ENCODE measurements around the gene PPP2R3B. TPM values are rescaled to one million over a fixed set of nuclear protein-coding genes. Genes with fewer than 3 reads are reported as not detected.

The PPP2R3B gene
- total and polyA plus RNA-seq, 2 of the 13 experiments (the other 11 are each of a cell fraction or from before 2014, with no cell fraction given) = 17.0 to 21.4 TPM

GRCh38 chrX:331825-332495, 54.7 kb downstream of the PPP2R3B start:
- 90% methylated on average over 27 of the region's 35 CpGs for WGBS (ENCODE audit: low lambda C conversion rate)
- intact Hi-C loops (cut with micrococcal nuclease; ENCODE audit: unreplicated experiment) = no loop called here
- Histone ChIP-seq H3K27ac (ENCODE audit: extremely low read length, insufficient read depth, low read length) (no peak overlapping the region), H3K27me3 (ENCODE audit: control insufficient read depth in 1 of 2, insufficient read depth in 2 of 2, low read length in 2 of 2) (peaks cover 0 to 4% of the 10 kb centered on the region in 2 experiments; a peak in 1 of 5 replicates), H3K79me2 (ENCODE audit: insufficient read depth, low read length) (no peaks in the 10 kb centered on the region), H3K4me1 (ENCODE audit: insufficient read depth, low read length) (no peaks in the 10 kb centered on the region), H3K36me3 (replicated peaks in 1 of 2; ENCODE audit: control insufficient read depth in 1 of 2, insufficient read depth in 2 of 2, low read length in 2 of 2) (no peaks in the 10 kb centered on the region), H3K9me3 (ENCODE audit: low read length) (no peaks in the 10 kb centered on the region), H3K4me3 (replicated peaks in 1 of 3; ENCODE audit: insufficient read depth in 1 of 3, low read depth in 2 of 3, low read length in 3 of 3) (no peak overlapping the region), H4K20me1 (ENCODE audit: insufficient read depth, low read length) (no peaks in the 10 kb centered on the region), H3K9ac (ENCODE audit: insufficient read depth, low read depth, low read length) (no peak overlapping the region), H2AFZ (ENCODE audit: low read length) (no peak overlapping the region), H3K4me2 (ENCODE audit: low read depth, low read length) (no peak overlapping the region)
- TF ChIP-seq ZBTB1 (CRISPR knock-in tag; IDR thresholded peaks at IDR 0.05; ENCODE audit: borderline replicate concordance) (no peak), HNRNPUL1 (IDR thresholded peaks at IDR 0.05; ENCODE audit: low read depth, low read length) (no peak), AGO2 (optimal IDR thresholded peaks at IDR 0.05; ENCODE audit: low read depth, low read length) (peak; percentile 20), CENPT (CRISPR knock-in tag; IDR thresholded peaks at IDR 0.05; ENCODE audit: low read depth) (no peak), AHR (CRISPR knock-in tag; IDR thresholded peaks at IDR 0.05) (no peak), MAFG (CRISPR knock-in tag; IDR thresholded peaks at IDR 0.05) (no peak), HNF4A (CRISPR knock-in tag; IDR thresholded peaks at IDR 0.05) (no peak), PHF20 (CRISPR knock-in tag; IDR thresholded peaks at IDR 0.05) (no peak), HNRNPK (IDR thresholded peaks at IDR 0.05; ENCODE audit: low read depth, low read length, poor library complexity, severe bottlenecking) (peak; percentile 7), ZNF784 (CRISPR knock-in tag; IDR thresholded peaks at IDR 0.05; ENCODE audit: borderline replicate concordance) (no peak), ZNF136 (CRISPR knock-in tag; IDR thresholded peaks at IDR 0.05; ENCODE audit: low read depth) (no peak), GLMP (CRISPR knock-in tag; IDR thresholded peaks at IDR 0.05; ENCODE audit: borderline replicate concordance) (no peak), HNRNPL (IDR thresholded peaks at IDR 0.05; ENCODE audit: low read depth, low read length) (0 out of 2 replicates have a peak, but pooled peaks have one; percentile 31), ZC3H4 (CRISPR knock-in tag; IDR thresholded peaks at IDR 0.05; ENCODE audit: borderline replicate concordance) (no peak), ZNF598 (CRISPR knock-in tag; IDR thresholded peaks at IDR 0.05; ENCODE audit: borderline replicate concordance) (no peak)
- ATAC-seq (no peak), DNase-seq (ENCODE audit: low spot score) (no peak), FAIRE-seq (no peak)
- CTCF ChIA-PET (ENCODE audit: low intra/inter-chr PET ratio, low total read pairs) = no interaction called here
- BruUV-seq (replicated peaks) = no TSS peak
- in situ Hi-C loops (cut with HindIII; ENCODE audit: extremely low pct_ligation_motif_present, low pct_unique_long_range_greater_than_20kb) = no loop called here
- POLR2A ChIA-PET = no interaction called here

Data from HepG2 (cell line).